Tibial nerve (tissue), 4 donors: ENCODE results near the gene TMEM132E.

Experiments used
- EP300 ChIP-seq, 2 donors: sonication (generic); formaldehyde crosslinking; IDR thresholded peaks; one replicate each; pipeline ENCODE4 v1.6.1; 2017; ENCODE audit warnings: antibody characterized with exemption in 2 of 2, mild to moderate bottlenecking in 1 of 2
- POLR2A ChIP-seq, 2 donors: fragments of 450-650 bp; IDR thresholded peaks; one replicate each; pipeline ENCODE4 v1.6.1; 2017; ENCODE audit warnings: antibody characterized with exemption in 2 of 2, mild to moderate bottlenecking in 2 of 2, moderate library complexity in 2 of 2
- TF ChIP-seq, protein P1 (sequence below), 5 experiments: fragments of 200-600 bp in 3 of 5; fragments of 450-650 bp in 2 of 5; sonication (generic) in 3 of 5; IDR thresholded peaks; one replicate each; pipeline ENCODE4 v1.5.1; 2016 to 2019; ENCODE audit warnings: antibody characterized with exemption in 5 of 5, mild to moderate bottlenecking in 3 of 5, moderate library complexity in 2 of 5

DNA sequence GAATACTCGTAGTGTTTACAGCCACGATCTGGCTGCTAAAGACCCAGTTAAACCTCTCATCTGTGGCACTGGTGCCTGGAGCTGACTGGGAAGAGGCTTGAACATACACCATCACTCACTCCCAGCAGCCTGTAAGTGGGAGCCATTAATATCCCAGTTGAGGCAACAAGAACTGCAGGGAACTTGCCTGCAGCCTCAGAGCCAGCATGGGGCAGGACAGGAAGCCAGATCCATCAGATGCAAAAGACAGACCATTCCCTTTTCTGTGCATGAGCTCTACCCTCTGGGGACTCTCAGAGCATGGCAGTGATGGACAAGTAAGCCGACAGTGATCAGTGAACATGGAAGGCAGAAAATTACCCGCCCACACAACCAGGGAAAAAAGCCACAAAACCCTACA is 91.8 kb downstream of the TMEM132E start:
- TF ChIP-seq, protein P1, sequence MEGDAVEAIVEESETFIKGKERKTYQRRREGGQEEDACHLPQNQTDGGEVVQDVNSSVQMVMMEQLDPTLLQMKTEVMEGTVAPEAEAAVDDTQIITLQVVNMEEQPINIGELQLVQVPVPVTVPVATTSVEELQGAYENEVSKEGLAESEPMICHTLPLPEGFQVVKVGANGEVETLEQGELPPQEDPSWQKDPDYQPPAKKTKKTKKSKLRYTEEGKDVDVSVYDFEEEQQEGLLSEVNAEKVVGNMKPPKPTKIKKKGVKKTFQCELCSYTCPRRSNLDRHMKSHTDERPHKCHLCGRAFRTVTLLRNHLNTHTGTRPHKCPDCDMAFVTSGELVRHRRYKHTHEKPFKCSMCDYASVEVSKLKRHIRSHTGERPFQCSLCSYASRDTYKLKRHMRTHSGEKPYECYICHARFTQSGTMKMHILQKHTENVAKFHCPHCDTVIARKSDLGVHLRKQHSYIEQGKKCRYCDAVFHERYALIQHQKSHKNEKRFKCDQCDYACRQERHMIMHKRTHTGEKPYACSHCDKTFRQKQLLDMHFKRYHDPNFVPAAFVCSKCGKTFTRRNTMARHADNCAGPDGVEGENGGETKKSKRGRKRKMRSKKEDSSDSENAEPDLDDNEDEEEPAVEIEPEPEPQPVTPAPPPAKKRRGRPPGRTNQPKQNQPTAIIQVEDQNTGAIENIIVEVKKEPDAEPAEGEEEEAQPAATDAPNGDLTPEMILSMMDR (IDR thresholded peaks at IDR 0.05), result no peak
- TF ChIP-seq POLR2A (IDR thresholded peaks at IDR 0.05), result no peak
- TF ChIP-seq EP300 (IDR thresholded peaks at IDR 0.05), result no peak
